Subcutaneous adipose tissue (tissue), 4 donors: ENCODE results near the gene TMEM202. TPM values are rescaled to one million over a fixed set of nuclear protein-coding genes. Genes with fewer than 3 reads are reported as not detected.

Source experiments
- total RNA-seq, 4 donors: library from RNA; depleted of rRNA; stranded (reverse); fragments of >200 nt; gene quantifications; one replicate each; pipeline ENCODE4 v1.1.0, GENCODE V29; 2016
- TF ChIP-seq, protein P1 (sequence below): fragments of 450-650 bp; IDR thresholded peaks from one replicate; pipeline ENCODE4 v1.5.1; 2016; ENCODE audit warnings: low read depth, mild to moderate bottlenecking, control low read depth, antibody characterized with exemption, moderate library complexity

TMEM202 gene
- total RNA-seq, 4 donors from 2014 or later: not detected

DNA sequence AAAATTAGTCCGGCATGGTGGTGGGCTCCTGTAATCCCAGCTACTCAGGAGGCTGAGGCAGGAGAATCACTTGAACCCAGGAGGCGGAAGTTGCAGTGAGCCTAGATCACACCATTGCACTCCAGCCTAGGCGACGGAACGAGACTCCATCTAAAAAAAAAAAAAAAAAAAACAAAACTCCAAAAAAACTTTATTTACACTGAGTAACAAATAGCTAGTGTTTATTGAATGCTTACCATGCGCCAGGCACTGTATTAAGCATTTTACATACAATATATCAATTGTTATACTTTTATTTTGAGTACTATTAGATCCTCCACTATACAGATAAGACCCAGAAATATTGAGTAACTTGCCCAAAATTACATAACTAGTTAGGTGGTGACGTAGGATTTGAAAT is 58.6 kb downstream of the TMEM202 start:
- TF ChIP-seq, protein P1, sequence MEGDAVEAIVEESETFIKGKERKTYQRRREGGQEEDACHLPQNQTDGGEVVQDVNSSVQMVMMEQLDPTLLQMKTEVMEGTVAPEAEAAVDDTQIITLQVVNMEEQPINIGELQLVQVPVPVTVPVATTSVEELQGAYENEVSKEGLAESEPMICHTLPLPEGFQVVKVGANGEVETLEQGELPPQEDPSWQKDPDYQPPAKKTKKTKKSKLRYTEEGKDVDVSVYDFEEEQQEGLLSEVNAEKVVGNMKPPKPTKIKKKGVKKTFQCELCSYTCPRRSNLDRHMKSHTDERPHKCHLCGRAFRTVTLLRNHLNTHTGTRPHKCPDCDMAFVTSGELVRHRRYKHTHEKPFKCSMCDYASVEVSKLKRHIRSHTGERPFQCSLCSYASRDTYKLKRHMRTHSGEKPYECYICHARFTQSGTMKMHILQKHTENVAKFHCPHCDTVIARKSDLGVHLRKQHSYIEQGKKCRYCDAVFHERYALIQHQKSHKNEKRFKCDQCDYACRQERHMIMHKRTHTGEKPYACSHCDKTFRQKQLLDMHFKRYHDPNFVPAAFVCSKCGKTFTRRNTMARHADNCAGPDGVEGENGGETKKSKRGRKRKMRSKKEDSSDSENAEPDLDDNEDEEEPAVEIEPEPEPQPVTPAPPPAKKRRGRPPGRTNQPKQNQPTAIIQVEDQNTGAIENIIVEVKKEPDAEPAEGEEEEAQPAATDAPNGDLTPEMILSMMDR: no peak

Other genes with a start within 250 kb of the TMEM202 start
- under 1 TPM in 1 of 4 donors, not detected in 3; 0.65 TPM for gene GRAMD2A, start 200.5 kb upstream of the TMEM202 start, total RNA-seq
- 100 to 1,000 TPM; 119 to 353 (median 168) TPM for gene PKM, start 167.1 kb upstream of the TMEM202 start, total RNA-seq
- gene PARP6, start 125.8 kb upstream of the TMEM202 start, total RNA-seq: 10 to 100 TPM; 51.3 to 84.0 (median 64.8) TPM
- gene CELF6, start 78.1 kb upstream of the TMEM202 start, total RNA-seq: 1 to 10 TPM in 3 of 4 donors, under 1 TPM in 1; 0.49 to 3.2 (median 2.2) TPM
- gene HEXA, start 22.3 kb upstream of the TMEM202 start, total RNA-seq: 100 to 1,000 TPM in 2 of 4 donors, 10 to 100 TPM in 2; 59.8 to 210 (median 105) TPM
- gene ARIH1, start 76.0 kb downstream of the TMEM202 start, total RNA-seq: 10 to 100 TPM; 44.5 to 91.0 (median 56.5) TPM